HEK293T (cell line): ENCODE results near the gene KREMEN1.

Experiments used
- CTCF ChIA-PET: fragments of 350-600 bp; formaldehyde crosslinking; extraction: SDS; loops from one replicate; lab custom pipeline; 2021; ENCODE audit warnings: antibody characterized with exemption, inconsistent platforms; lab: Yijun Ruan, JAX
- POLR2A ChIA-PET: fragments of 350-600 bp; formaldehyde crosslinking; extraction: SDS; loops from one replicate; lab custom pipeline; 2020; ENCODE audit warnings: antibody characterized with exemption, inconsistent platforms; lab: Yijun Ruan, JAX
- DNase-seq: peaks from one replicate; pipeline ENCODE4 v3.0.0; 2012; ENCODE audit warnings: mixed read lengths; ENCODE audit errors: extremely low spot score
- ARNT ChIP-seq: fragments of 450-650 bp; IDR thresholded peaks from 2 replicates; pipeline ENCODE4 v1.6.1; 2017; ENCODE audit warnings: mild to moderate bottlenecking
- BHLHE40 ChIP-seq: fragments of 450-650 bp; IDR thresholded peaks from 2 replicates; pipeline ENCODE4 v1.6.1; 2016; ENCODE audit warnings: mild to moderate bottlenecking, moderate library complexity, borderline replicate concordance
- CTBP1 ChIP-seq: fragments of 450-650 bp; IDR thresholded peaks from 2 replicates; pipeline ENCODE4 v1.6.1; 2016; ENCODE audit warnings: borderline replicate concordance
- ELF4 ChIP-seq: fragments of 450-650 bp; IDR thresholded peaks from 2 replicates; pipeline ENCODE4 v1.6.1; 2017; ENCODE audit warnings: antibody characterized with exemption
- FOXA1 ChIP-seq: fragments of 450-650 bp; IDR thresholded peaks from 2 replicates; pipeline ENCODE4 v1.6.1; 2016; ENCODE audit warnings: mild to moderate bottlenecking
- FOXK2 ChIP-seq: fragments of 450-650 bp; IDR thresholded peaks from 2 replicates; pipeline ENCODE4 v1.6.1; 2016; ENCODE audit warnings: mild to moderate bottlenecking
- FOXM1 ChIP-seq: fragments of 450-650 bp; IDR thresholded peaks from 2 replicates; pipeline ENCODE4 v1.6.1; 2017; ENCODE audit warnings: mild to moderate bottlenecking, borderline replicate concordance
- HDGF ChIP-seq: fragments of 450-650 bp; IDR thresholded peaks from 2 replicates; pipeline ENCODE4 v1.6.1; 2017; ENCODE audit warnings: antibody characterized with exemption, borderline replicate concordance
- L3MBTL2 ChIP-seq: fragments of 450-650 bp; conservative IDR thresholded peaks from 2 replicates; pipeline ENCODE4 v1.6.1; 2016; ENCODE audit warnings: mild to moderate bottlenecking
- LEF1 ChIP-seq: fragments of 450-650 bp; IDR thresholded peaks from 2 replicates; pipeline ENCODE4 v1.6.1; 2017; ENCODE audit warnings: mild to moderate bottlenecking, borderline replicate concordance
- NFRKB ChIP-seq: fragments of 450-650 bp; IDR thresholded peaks from 2 replicates; pipeline ENCODE4 v1.6.1; 2016; ENCODE audit warnings: mild to moderate bottlenecking, moderate library complexity
- SP1 ChIP-seq: fragments of 450-650 bp; IDR thresholded peaks from 2 replicates; pipeline ENCODE4 v1.6.1; 2017
- SUZ12 ChIP-seq: fragments of 450-650 bp; IDR thresholded peaks from 2 replicates; pipeline ENCODE4 v1.6.1; 2016; ENCODE audit warnings: mild to moderate bottlenecking
- TARDBP ChIP-seq: fragments of 450-650 bp; IDR thresholded peaks from 2 replicates; pipeline ENCODE4 v1.6.1; 2016
- ZNF384 ChIP-seq: fragments of 450-650 bp; IDR thresholded peaks from 2 replicates; pipeline ENCODE4 v1.6.1; 2016
- TF ChIP-seq, protein P1 (sequence below): fragments of 450-650 bp; IDR thresholded peaks from 2 replicates; pipeline ENCODE4 v1.6.1; 2016

Gene KREMEN1

DNA sequence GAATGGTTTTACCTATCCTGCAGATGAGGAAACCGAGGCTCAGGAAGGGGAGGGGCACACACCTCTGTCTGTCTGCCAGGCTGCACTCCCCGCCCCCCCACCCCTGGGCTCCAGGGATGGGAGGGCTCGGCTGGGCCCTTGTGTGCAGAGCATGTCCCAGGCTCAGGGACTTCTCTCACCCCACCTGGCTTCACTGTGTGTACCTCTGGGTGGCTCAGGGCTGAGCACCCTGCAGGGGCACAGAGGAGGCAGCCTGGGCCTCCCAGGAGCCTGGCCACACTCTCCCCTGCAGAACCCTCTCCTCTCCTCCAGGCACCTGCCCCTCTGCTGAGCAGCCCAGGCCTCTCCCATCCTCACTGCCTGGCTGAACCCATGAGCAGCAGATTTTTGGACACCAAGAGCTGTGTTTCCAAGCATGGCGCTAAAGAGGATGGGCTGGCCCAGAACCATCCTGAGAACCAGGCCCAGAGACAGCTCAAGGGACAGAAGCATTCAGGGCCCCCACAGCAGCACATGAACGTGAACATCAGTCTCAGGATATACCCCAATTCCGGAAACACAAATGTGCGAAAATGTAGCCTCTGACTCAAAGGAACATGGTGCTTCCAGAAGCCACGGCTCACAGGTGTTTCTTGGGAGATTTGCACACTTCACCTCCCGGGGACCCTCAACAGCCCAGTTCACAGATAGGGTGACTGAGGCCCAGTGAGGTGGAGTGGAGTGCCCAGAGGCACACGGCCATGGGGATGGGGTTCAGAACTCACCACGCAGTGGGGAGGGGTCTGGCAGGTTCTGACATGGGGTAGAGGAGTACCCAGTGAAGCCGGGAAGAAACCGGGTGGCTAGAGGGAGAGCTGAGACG, 143.4 kb downstream of the KREMEN1 start:
- TF ChIP-seq SP1 (no peak), BHLHE40 (no peak)

DNA sequence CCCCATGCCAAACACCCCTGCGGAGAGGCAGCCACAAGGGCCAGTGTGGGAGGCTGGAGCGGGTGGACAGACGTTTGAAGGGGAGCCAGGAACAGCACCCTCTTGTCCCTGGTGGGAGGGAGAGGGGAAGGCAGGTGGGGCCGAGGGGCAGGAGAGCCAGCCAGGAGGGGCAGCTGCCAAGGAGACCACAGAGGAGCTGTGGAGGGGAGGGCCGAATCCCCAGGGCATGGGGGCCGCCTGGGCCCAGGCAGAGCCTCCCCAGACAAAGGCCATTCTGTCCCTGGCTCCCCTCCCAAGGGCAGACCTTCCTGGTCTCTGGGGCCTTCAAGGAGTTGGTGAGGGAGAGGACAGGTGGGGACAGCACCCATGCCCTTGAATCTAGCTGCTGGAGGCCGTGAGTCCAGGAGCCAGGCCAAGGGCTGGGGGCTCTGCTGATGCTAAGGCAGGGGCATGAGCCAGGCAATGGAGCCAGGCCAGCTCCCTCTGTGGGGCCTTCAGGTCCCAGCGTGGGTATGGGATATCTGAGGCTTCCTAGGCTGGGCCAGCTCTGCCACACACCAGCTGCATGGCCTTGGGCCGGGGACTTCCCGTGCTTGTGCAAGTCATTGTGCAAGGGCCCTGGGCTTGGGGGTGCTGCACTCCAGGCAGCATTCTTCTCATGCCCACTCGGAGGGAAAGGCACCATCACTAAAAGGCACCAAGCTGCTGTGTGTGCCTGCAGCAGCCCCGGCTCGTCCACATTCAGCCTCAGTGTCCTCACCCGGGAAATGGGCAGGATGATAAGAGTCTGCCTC, 144.2 kb downstream of the KREMEN1 start:
- no peak for DNase-seq
- CTCF ChIA-PET, result no interaction called here
- POLR2A ChIA-PET, result interaction anchor here (1.6 kb wide), 1 partner anchor 11 kb away, joined by 3 read pairs; no protein-coding TSS in a partner anchor
- TF ChIP-seq CTBP1, result no peak
- no peak for TF ChIP-seq HDGF
- TF ChIP-seq LEF1, result no peak
- TF ChIP-seq L3MBTL2, result no peak
- TF ChIP-seq NFRKB, result no peak
- TF ChIP-seq BHLHE40, result no peak
- no peak for TF ChIP-seq FOXK2
- no peak for TF ChIP-seq ELF4
- TF ChIP-seq, protein P1, sequence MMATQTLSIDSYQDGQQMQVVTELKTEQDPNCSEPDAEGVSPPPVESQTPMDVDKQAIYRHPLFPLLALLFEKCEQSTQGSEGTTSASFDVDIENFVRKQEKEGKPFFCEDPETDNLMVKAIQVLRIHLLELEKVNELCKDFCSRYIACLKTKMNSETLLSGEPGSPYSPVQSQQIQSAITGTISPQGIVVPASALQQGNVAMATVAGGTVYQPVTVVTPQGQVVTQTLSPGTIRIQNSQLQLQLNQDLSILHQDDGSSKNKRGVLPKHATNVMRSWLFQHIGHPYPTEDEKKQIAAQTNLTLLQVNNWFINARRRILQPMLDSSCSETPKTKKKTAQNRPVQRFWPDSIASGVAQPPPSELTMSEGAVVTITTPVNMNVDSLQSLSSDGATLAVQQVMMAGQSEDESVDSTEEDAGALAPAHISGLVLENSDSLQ, result no peak
- TF ChIP-seq SP1, result no peak
- no peak for TF ChIP-seq FOXM1
- TF ChIP-seq ARNT, result no peak
- no peak for TF ChIP-seq ZNF384
- TF ChIP-seq TARDBP, result no peak
- TF ChIP-seq FOXA1, result no peak
- no peak for TF ChIP-seq SUZ12

More for the DNA sequence above, 143.4 kb downstream of the KREMEN1 start:
- DNase-seq, result no peak
- ChIA-PET POLR2A (no interaction called here), CTCF (interaction anchor here (0.6 kb wide), 1 partner anchor 29 kb away, joined by 3 read pairs; no protein-coding TSS in a partner anchor)
